Vagina (tissue), 2 donors: ENCODE measurements around the gene MYO10. TPM values are rescaled to one million over a fixed set of nuclear protein-coding genes. Genes with fewer than 3 reads are reported as not detected.
"Not testable (repeated sequence)": the region's sequence is repeated elsewhere in the genome, so short reads cannot be mapped to it uniquely, and the experiment has no call there.

Source experiments
- DNase-seq, 2 donors: peaks; one replicate each; pipeline ENCODE4 v3.0.0-alpha.2; 2017; ENCODE audit errors: extremely low spot score in 2 of 2
- H3K27ac ChIP-seq: fragments of 200-600 bp; sonication (generic); one replicate; pipeline ENCODE4 v1.5.1; 2019
- H3K27me3 ChIP-seq: fragments of 200-600 bp; sonication (generic); one replicate; pipeline ENCODE4 v1.5.1; 2019
- H3K36me3 ChIP-seq, 2 donors: fragments of 200-600 bp; sonication (generic); one replicate each; pipeline ENCODE4 v1.5.1; 2017 to 2019
- H3K4me1 ChIP-seq: fragments of 200-600 bp; sonication (generic); one replicate; pipeline ENCODE4 v1.5.1; 2019
- H3K4me3 ChIP-seq, 2 donors: fragments of 200-600 bp; sonication (generic); 1 replicate in 1 of 2; 2 replicates in 1 of 2; pipeline ENCODE4 v1.5.1; 2016 to 2019
- H3K9me3 ChIP-seq: fragments of 200-600 bp; sonication (generic); one replicate; pipeline ENCODE4 v1.5.1; 2019
- CTCF ChIP-seq, 3 experiments: fragments of 450-650 bp in 2 of 3; fragments of 200-600 bp in 1 of 3; sonication (generic) in 1 of 3; IDR thresholded peaks; one replicate each; pipeline ENCODE4 v1.5.1; 2017 to 2019; ENCODE audit warnings: antibody characterized with exemption in 3 of 3, mild to moderate bottlenecking in 2 of 3, moderate library complexity in 2 of 3
- POLR2A ChIP-seq, 2 donors: fragments of 450-650 bp; IDR thresholded peaks; one replicate each; pipeline ENCODE4 v1.6.1; 2017; ENCODE audit warnings: antibody characterized with exemption in 2 of 2, mild to moderate bottlenecking in 2 of 2, moderate library complexity in 2 of 2
- POLR2AphosphoS5 ChIP-seq, 2 donors: sonication (generic); formaldehyde crosslinking; IDR thresholded peaks; one replicate each; pipeline ENCODE4 v1.9.0; 2017; ENCODE audit warnings: antibody characterized with exemption in 2 of 2, mild to moderate bottlenecking in 2 of 2, low read depth in 1 of 2; ENCODE audit not compliant: insufficient read depth in 1 of 2
- intact Hi-C: fragments of 100-400 bp; cut with DNase I; formaldehyde crosslinking; loops from one replicate; pipeline ENCODE4 v1.15.1; 2023
- total RNA-seq: library from RNA; depleted of rRNA; stranded (reverse); fragments of >200 nt; gene quantifications from one replicate; pipeline ENCODE4 v1.2.3, GENCODE V29; 2016

Gene MYO10
- total RNA-seq, 1 donor from 2014 or later: 22.1 TPM

- intact Hi-C loops: no loop called here
- Histone ChIP-seq H3K27ac (no peak overlapping the region), H3K27me3 (no peaks in the 10 kb centered on the region), H3K36me3 (no peaks in the 10 kb centered on the region), H3K9me3 (no peaks in the 10 kb centered on the region), H3K4me1 (peaks cover 27% of the 10 kb centered on the region), H3K4me3 (no peak overlapping the region)
- TF ChIP-seq POLR2A (IDR thresholded peaks at IDR 0.05) (no peak), CTCF (IDR thresholded peaks at IDR 0.05) (no peak), POLR2AphosphoS5 (IDR thresholded peaks at IDR 0.05; ENCODE audit: insufficient read depth in 1 of 2, low read depth in 1 of 2) (no peak)
- no peak for DNase-seq
These were observed 94.7 kb downstream of the MYO10 start for GRCh38 chr5:16841416-16841815.

GRCh38 chr5:16837305-16837704 is 98.8 kb downstream of the MYO10 start:
- H3K36me3 ChIP-seq: no peaks in the 10 kb centered on the region
- H3K4me3 ChIP-seq: no peak overlapping the region
- H3K4me1 ChIP-seq: peaks cover 15% of the 10 kb centered on the region
- no peak for TF ChIP-seq POLR2AphosphoS5 (IDR thresholded peaks at IDR 0.05; ENCODE audit: insufficient read depth in 1 of 2, low read depth in 1 of 2)
- TF ChIP-seq POLR2A (IDR thresholded peaks at IDR 0.05): no peak
- TF ChIP-seq CTCF (IDR thresholded peaks at IDR 0.05): no peak
- no peaks in the 10 kb centered on the region for H3K27me3 ChIP-seq
- DNase-seq: no peak
- intact Hi-C loops: no loop called here
- no peaks in the 10 kb centered on the region for H3K9me3 ChIP-seq
- H3K27ac ChIP-seq: no peak overlapping the region

- Histone ChIP-seq H3K27ac (no peak overlapping the region), H3K9me3 (no peaks in the 10 kb centered on the region), H3K4me1 (no peaks in the 10 kb centered on the region), H3K36me3 (no peaks in the 10 kb centered on the region), H3K27me3 (no peaks in the 10 kb centered on the region), H3K4me3 (no peak overlapping the region)
- no peak for DNase-seq
- TF ChIP-seq CTCF (IDR thresholded peaks at IDR 0.05) (no peak), POLR2A (IDR thresholded peaks at IDR 0.05) (no peak), POLR2AphosphoS5 (IDR thresholded peaks at IDR 0.05; ENCODE audit: insufficient read depth in 1 of 2, low read depth in 1 of 2) (no peak)
- intact Hi-C loops: no loop called here
These were observed 102.1 kb downstream of the MYO10 start for GRCh38 chr5:16834029-16834428.

- intact Hi-C loops, H3K9me3 ChIP-seq, DNase-seq, H3K27ac ChIP-seq, H3K36me3 ChIP-seq, H3K27me3 ChIP-seq, H3K4me3 ChIP-seq, H3K4me1 ChIP-seq: not testable (repeated sequence)
These were observed 104.8 kb downstream of the MYO10 start for GRCh38 chr5:16831326-16831725.

GRCh38 chr5:16827755-16828154 is 108.3 kb downstream of the MYO10 start:
- intact Hi-C loops: no loop called here
- no peak overlapping the region for H3K27ac ChIP-seq
- DNase-seq: no peak
- no peak for TF ChIP-seq POLR2AphosphoS5 (IDR thresholded peaks at IDR 0.05; ENCODE audit: insufficient read depth in 1 of 2, low read depth in 1 of 2)
- no peak for TF ChIP-seq CTCF (IDR thresholded peaks at IDR 0.05)
- no peak for TF ChIP-seq POLR2A (IDR thresholded peaks at IDR 0.05)
- no peaks in the 10 kb centered on the region for H3K27me3 ChIP-seq
- no peaks in the 10 kb centered on the region for H3K4me1 ChIP-seq
- H3K9me3 ChIP-seq: no peaks in the 10 kb centered on the region
- H3K4me3 ChIP-seq: no peak overlapping the region
- no peaks in the 10 kb centered on the region for H3K36me3 ChIP-seq
